ENCODE data around the gene ELFN1.

The ELFN1 gene

DNA sequence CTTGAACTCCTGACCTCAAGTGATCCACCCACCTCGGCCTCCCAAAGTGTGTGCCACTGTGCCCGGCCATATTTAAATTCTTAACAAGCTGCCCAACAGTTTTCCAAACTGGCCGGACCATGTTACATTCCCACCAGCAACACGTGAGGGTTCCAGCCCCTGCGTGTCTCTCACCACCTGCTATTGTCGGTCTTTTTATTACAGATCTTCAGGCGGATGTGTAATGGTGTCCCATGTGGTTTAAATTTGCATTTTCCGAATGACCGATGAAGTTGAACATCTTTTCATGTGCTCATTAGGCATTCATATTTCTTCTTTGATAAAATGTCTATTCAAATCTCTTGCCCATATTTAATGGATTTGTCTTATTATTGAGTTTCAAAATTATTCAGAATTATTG lies 11.5 kb downstream of the ELFN1 start:
- H3K4me3 ChIP-seq (ENCODE audit: insufficient read depth, low read length, poor library complexity, severe bottlenecking), result no peak overlapping the region
- peaks cover 6% of the 10 kb centered on the region; the same call in 1 of the 2 replicates for H3K27me3 ChIP-seq (ENCODE audit: low read length)

DNA sequence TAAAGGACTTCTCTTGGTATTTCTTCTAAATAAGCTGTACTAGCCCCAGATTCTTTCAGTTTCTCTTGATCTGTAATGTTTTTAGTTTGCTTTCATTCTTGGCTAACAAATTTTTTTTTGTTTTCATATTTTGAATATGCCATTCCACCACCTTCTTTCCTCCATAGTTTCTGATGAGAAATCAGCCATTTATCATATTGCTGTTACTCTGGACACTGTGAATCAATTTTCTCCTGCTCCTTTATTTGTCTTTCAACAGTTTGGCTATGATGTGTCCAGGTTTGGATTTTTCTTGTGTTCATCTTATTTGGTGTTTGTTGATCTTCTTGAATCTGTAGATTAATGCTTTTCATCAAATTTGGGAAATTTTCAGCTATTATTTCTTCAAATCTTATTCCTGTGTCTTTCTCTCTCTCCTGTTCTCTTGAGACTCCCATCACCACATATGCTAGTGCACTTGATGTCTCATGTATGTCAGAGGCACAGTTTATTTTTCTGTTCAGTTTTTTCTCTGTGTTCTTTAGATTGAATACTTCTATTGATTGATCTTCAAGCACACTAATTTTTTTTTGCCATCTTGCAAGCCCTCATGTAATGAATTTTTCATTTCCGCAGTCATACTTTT lies 15.0 kb downstream of the ELFN1 start:
- TF ChIP-seq CTCF (IDR thresholded peaks at IDR 0.05; ENCODE audit: insufficient read depth, low read length, poor library complexity, severe bottlenecking), result no peak
- no peak for TF ChIP-seq EZH2phosphoT487 (conservative IDR thresholded peaks at IDR 0.05; ENCODE audit: low read length)
- no peak overlapping the region for H3K27ac ChIP-seq (ENCODE audit: low read depth, low read length)
- H3F3A ChIP-seq (ENCODE audit: insufficient read depth), result no peaks in the 10 kb centered on the region
- 0 out of 2 replicates have a peak, but pooled peaks cover 3% of the 10 kb centered on the region for H3K9me2 ChIP-seq (replicated peaks; ENCODE audit: insufficient read depth, low read length)
- peaks cover 6% of the 10 kb centered on the region; the same call in 1 of the 2 replicates for H3K27me3 ChIP-seq (ENCODE audit: low read length)
- H3K36me3 ChIP-seq (ENCODE audit: low read length), result peaks cover 4% of the 10 kb centered on the region; the same call in 1 of the 2 replicates
- H3K4me2 ChIP-seq (ENCODE audit: low read depth, low read length, poor library complexity, severe bottlenecking), result no peak overlapping the region
- no peaks in the 10 kb centered on the region for H4K20me1 ChIP-seq (ENCODE audit: low read depth, low read length)
- H3K4me3 ChIP-seq (ENCODE audit: insufficient read depth, low read length, poor library complexity, severe bottlenecking), result no peak overlapping the region
- H3K79me2 ChIP-seq (ENCODE audit: insufficient read depth, low read length), result no peaks in the 10 kb centered on the region
- H3K9ac ChIP-seq (ENCODE audit: low read length), result no peak overlapping the region
- H2AFZ ChIP-seq (ENCODE audit: low read depth, low read length, severe bottlenecking), result no peak overlapping the region
- H3K9me3 ChIP-seq (ENCODE audit: insufficient read depth, low read length), result peaks cover 27% of the 10 kb centered on the region; the same call in 1 of the 2 replicates

More for the DNA sequence above, 11.5 kb downstream of the ELFN1 start:
- Histone ChIP-seq H3K4me2 (ENCODE audit: low read depth, low read length, poor library complexity, severe bottlenecking) (no peak overlapping the region), H3K27ac (ENCODE audit: low read depth, low read length) (no peak overlapping the region), H3F3A (ENCODE audit: insufficient read depth) (no peaks in the 10 kb centered on the region), H3K36me3 (ENCODE audit: low read length) (peaks cover 4% of the 10 kb centered on the region; the same call in 1 of the 2 replicates), H2AFZ (ENCODE audit: low read depth, low read length, severe bottlenecking) (no peak overlapping the region), H4K20me1 (ENCODE audit: low read depth, low read length) (no peaks in the 10 kb centered on the region), H3K9me2 (replicated peaks; ENCODE audit: insufficient read depth, low read length) (no peaks in the 10 kb centered on the region), H3K9ac (ENCODE audit: low read length) (no peak overlapping the region), H3K9me3 (ENCODE audit: insufficient read depth, low read length) (peaks cover 27% of the 10 kb centered on the region; the same call in 1 of the 2 replicates), H3K79me2 (ENCODE audit: insufficient read depth, low read length) (no peaks in the 10 kb centered on the region)
- TF ChIP-seq CTCF (IDR thresholded peaks at IDR 0.05; ENCODE audit: insufficient read depth, low read length, poor library complexity, severe bottlenecking) (no peak), EZH2phosphoT487 (conservative IDR thresholded peaks at IDR 0.05; ENCODE audit: low read length) (no peak)

GRCh38 chr7:1688542-1688941 lies 18.5 kb downstream of the ELFN1 start:
- no peaks in the 10 kb centered on the region for H3K79me2 ChIP-seq (ENCODE audit: insufficient read depth, low read length)
- H3K4me2 ChIP-seq (ENCODE audit: low read depth, low read length, poor library complexity, severe bottlenecking), result no peak overlapping the region
- no peak overlapping the region for H3K9ac ChIP-seq (ENCODE audit: low read length)
- peaks cover 6% of the 10 kb centered on the region; the same call in 1 of the 2 replicates for H3K27me3 ChIP-seq (ENCODE audit: low read length)
- TF ChIP-seq CTCF (IDR thresholded peaks at IDR 0.05; ENCODE audit: insufficient read depth, low read length, poor library complexity, severe bottlenecking), result no peak
- no peak for TF ChIP-seq EZH2phosphoT487 (conservative IDR thresholded peaks at IDR 0.05; ENCODE audit: low read length)
- peaks cover 16% of the 10 kb centered on the region; the same call in 1 of the 2 replicates for H3K9me3 ChIP-seq (ENCODE audit: insufficient read depth, low read length)
- H3K36me3 ChIP-seq (ENCODE audit: low read length), result peaks cover 1% of the 10 kb centered on the region; the same call in 1 of the 2 replicates
- no peaks in the 10 kb centered on the region for H4K20me1 ChIP-seq (ENCODE audit: low read depth, low read length)
- no peak overlapping the region for H3K4me3 ChIP-seq (ENCODE audit: insufficient read depth, low read length, poor library complexity, severe bottlenecking)
- no peak overlapping the region for H3K27ac ChIP-seq (ENCODE audit: low read depth, low read length)
- no peaks in the 10 kb centered on the region for H3F3A ChIP-seq (ENCODE audit: insufficient read depth)
- 0 out of 2 replicates have a peak, but pooled peaks cover 3% of the 10 kb centered on the region for H3K9me2 ChIP-seq (replicated peaks; ENCODE audit: insufficient read depth, low read length)
- no peak overlapping the region for H2AFZ ChIP-seq (ENCODE audit: low read depth, low read length, severe bottlenecking)
